IgD-negative memory B cell (primary cell): ENCODE data around the gene HMCN2. TPM values are rescaled to one million over a fixed set of nuclear protein-coding genes. Genes with fewer than 3 reads are reported as not detected.

Experiments
- H3K27ac Mint-ChIP-seq, 3 donors: one replicate each; pipeline ENCODE4 v1.8.0; 2020 to 2022; ENCODE audit warnings: mild to moderate bottlenecking in 3 of 3, mixed read lengths in 3 of 3, moderate library complexity in 1 of 3
- H3K27me3 Mint-ChIP-seq: one replicate; pipeline ENCODE4 v1.8.0; 2021; ENCODE audit warnings: mixed read lengths
- H3K36me3 Mint-ChIP-seq: one replicate; pipeline ENCODE4 v1.8.0; 2020; ENCODE audit warnings: mild to moderate bottlenecking, mixed read lengths
- H3K4me1 Mint-ChIP-seq, 3 donors: one replicate each; pipeline ENCODE4 v1.8.0; 2020 to 2022; ENCODE audit warnings: mixed read lengths in 3 of 3, mild to moderate bottlenecking in 1 of 3
- H3K4me3 Mint-ChIP-seq, 4 donors: one replicate each; pipeline ENCODE4 v1.8.0; 2020 to 2022; ENCODE audit warnings: mild to moderate bottlenecking in 4 of 4, mixed read lengths in 4 of 4, moderate library complexity in 3 of 4
- H3K9me3 Mint-ChIP-seq, 3 donors: one replicate each; pipeline ENCODE4 v1.8.0; 2020 to 2021; ENCODE audit warnings: mixed read lengths in 3 of 3, mild to moderate bottlenecking in 1 of 3
- polyA plus RNA-seq: library from polyadenylated mRNA; unstranded; fragments of 300-500 nt; fragmentation: Illumina TruSeq; gene quantifications from one replicate; pipeline ENCODE4 v1.2.3, GENCODE V29; 2021

The HMCN2 gene
- polyA plus RNA-seq, 1 donor from 2014 or later, result not detected

GRCh38 chr9:130351343-130351742 lies 85.8 kb downstream of the HMCN2 start:
- H3K27me3 Mint-ChIP-seq, result no peaks in the 10 kb centered on the region
- H3K4me3 Mint-ChIP-seq, result no peak overlapping the region
- peaks cover 7 to 18% (median 9%) of the 10 kb centered on the region in 3 donors for H3K4me1 Mint-ChIP-seq
- no peak overlapping the region for H3K27ac Mint-ChIP-seq
- peaks cover 2% of the 10 kb centered on the region for H3K36me3 Mint-ChIP-seq
- H3K9me3 Mint-ChIP-seq, result no peaks in the 10 kb centered on the region

- Mint-ChIP-seq H3K9me3 (no peaks in the 10 kb centered on the region), H3K36me3 (peaks cover 2% of the 10 kb centered on the region), H3K27ac (peak overlapping the region; percentile 12 to 91 (median 87)), H3K27me3 (no peaks in the 10 kb centered on the region), H3K4me1 (peaks cover 7 to 18% (median 10%) of the 10 kb centered on the region in 3 donors), H3K4me3 (peak overlapping the region in 3 of 4 donors; percentile 7 to 88 (median 88))
Observed at GRCh38 chr9:130352081-130352480, 86.5 kb downstream of the HMCN2 start.

- no peaks in the 10 kb centered on the region for H3K27me3 Mint-ChIP-seq
- H3K36me3 Mint-ChIP-seq, result peaks cover 2% of the 10 kb centered on the region
- H3K4me3 Mint-ChIP-seq, result peak overlapping the region in 2 of 4 donors; percentile 7 to 88
- no peaks in the 10 kb centered on the region for H3K9me3 Mint-ChIP-seq
- H3K27ac Mint-ChIP-seq, result peak overlapping the region; percentile 12 to 87 (median 31)
- H3K4me1 Mint-ChIP-seq, result peaks cover 7 to 18% (median 10%) of the 10 kb centered on the region in 3 donors
Observed at GRCh38 chr9:130352586-130353285, 87.2 kb downstream of the HMCN2 start.

GRCh38 chr9:130354378-130354777 lies 88.8 kb downstream of the HMCN2 start:
- Mint-ChIP-seq H3K9me3 (no peaks in the 10 kb centered on the region), H3K4me1 (peaks cover 12 to 28% (median 16%) of the 10 kb centered on the region in 3 donors), H3K27ac (no peak overlapping the region), H3K27me3 (no peaks in the 10 kb centered on the region), H3K4me3 (no peak overlapping the region), H3K36me3 (peaks cover 2% of the 10 kb centered on the region)

- peaks cover 12 to 28% (median 17%) of the 10 kb centered on the region in 3 donors for H3K4me1 Mint-ChIP-seq
- no peaks in the 10 kb centered on the region for H3K27me3 Mint-ChIP-seq
- H3K27ac Mint-ChIP-seq, result no peak overlapping the region
- no peak overlapping the region for H3K4me3 Mint-ChIP-seq
- peaks cover 2% of the 10 kb centered on the region for H3K36me3 Mint-ChIP-seq
- H3K9me3 Mint-ChIP-seq, result no peaks in the 10 kb centered on the region
Observed at GRCh38 chr9:130354806-130355205, 89.2 kb downstream of the HMCN2 start.

- Mint-ChIP-seq H3K4me3 (no peak overlapping the region), H3K27me3 (no peaks in the 10 kb centered on the region), H3K4me1 (peaks cover 12 to 28% (median 17%) of the 10 kb centered on the region in 3 donors), H3K36me3 (peaks cover 2% of the 10 kb centered on the region), H3K9me3 (no peaks in the 10 kb centered on the region), H3K27ac (no peak overlapping the region)
Observed at GRCh38 chr9:130356033-130356432, 90.5 kb downstream of the HMCN2 start.

- Mint-ChIP-seq H3K36me3 (peaks cover 2% of the 10 kb centered on the region), H3K27ac (no peak overlapping the region), H3K9me3 (no peaks in the 10 kb centered on the region), H3K4me1 (peaks cover 8 to 24% (median 14%) of the 10 kb centered on the region in 3 donors), H3K4me3 (peak overlapping the region in 1 of 4 donors; percentile 12), H3K27me3 (no peaks in the 10 kb centered on the region)
Observed at GRCh38 chr9:130356877-130357584, 91.5 kb downstream of the HMCN2 start.

GRCh38 chr9:130358928-130359327 lies 93.4 kb downstream of the HMCN2 start:
- Mint-ChIP-seq H3K9me3 (peaks cover 0 to 2% (median 0%) of the 10 kb centered on the region in 3 donors), H3K27ac (peak overlapping the region in 1 of 3 donors; percentile 62), H3K27me3 (no peaks in the 10 kb centered on the region), H3K36me3 (no peaks in the 10 kb centered on the region), H3K4me3 (peak overlapping the region in 2 of 4 donors; percentile 67 to 73), H3K4me1 (peaks cover 4 to 12% (median 9%) of the 10 kb centered on the region in 3 donors)

GRCh38 chr9:130359819-130360218 lies 94.3 kb downstream of the HMCN2 start:
- Mint-ChIP-seq H3K27me3 (no peaks in the 10 kb centered on the region), H3K27ac (no peak overlapping the region), H3K9me3 (peaks cover 0 to 2% (median 0%) of the 10 kb centered on the region in 3 donors), H3K4me1 (peaks cover 4 to 9% (median 9%) of the 10 kb centered on the region in 3 donors), H3K36me3 (no peaks in the 10 kb centered on the region), H3K4me3 (peak overlapping the region in 1 of 4 donors; percentile 71)

GRCh38 chr9:130360672-130361071 lies 95.1 kb downstream of the HMCN2 start:
- Mint-ChIP-seq H3K27ac (peak overlapping the region in 1 of 3 donors; percentile 86), H3K4me1 (peaks cover 4 to 9% (median 9%) of the 10 kb centered on the region in 3 donors), H3K4me3 (no peak overlapping the region), H3K36me3 (no peaks in the 10 kb centered on the region), H3K9me3 (peaks cover 0 to 2% (median 0%) of the 10 kb centered on the region in 3 donors), H3K27me3 (no peaks in the 10 kb centered on the region)

GRCh38 chr9:130361873-130362362 lies 96.4 kb downstream of the HMCN2 start:
- no peak overlapping the region for H3K27ac Mint-ChIP-seq
- no peaks in the 10 kb centered on the region for H3K36me3 Mint-ChIP-seq
- H3K4me1 Mint-ChIP-seq, result peaks cover 4 to 11% (median 9%) of the 10 kb centered on the region in 3 donors
- H3K9me3 Mint-ChIP-seq, result peaks cover 0 to 2% (median 0%) of the 10 kb centered on the region in 3 donors
- H3K4me3 Mint-ChIP-seq, result no peak overlapping the region
- no peaks in the 10 kb centered on the region for H3K27me3 Mint-ChIP-seq

GRCh38 chr9:130362691-130363090 lies 97.1 kb downstream of the HMCN2 start:
- H3K4me1 Mint-ChIP-seq, result peaks cover 4 to 11% (median 9%) of the 10 kb centered on the region in 3 donors
- no peak overlapping the region for H3K4me3 Mint-ChIP-seq
- no peaks in the 10 kb centered on the region for H3K27me3 Mint-ChIP-seq
- H3K36me3 Mint-ChIP-seq, result no peaks in the 10 kb centered on the region
- no peak overlapping the region for H3K27ac Mint-ChIP-seq
- H3K9me3 Mint-ChIP-seq, result peaks cover 0 to 4% (median 0%) of the 10 kb centered on the region in 3 donors

GRCh38 chr9:130363755-130364404 lies 98.3 kb downstream of the HMCN2 start:
- Mint-ChIP-seq H3K4me1 (peaks cover 0 to 8% (median 5%) of the 10 kb centered on the region in 3 donors), H3K4me3 (no peak overlapping the region), H3K9me3 (peaks cover 0 to 4% (median 0%) of the 10 kb centered on the region in 3 donors), H3K36me3 (no peaks in the 10 kb centered on the region), H3K27ac (peak overlapping the region in 1 of 3 donors; percentile 32), H3K27me3 (no peaks in the 10 kb centered on the region)

- Mint-ChIP-seq H3K4me3 (no peak overlapping the region), H3K36me3 (no peaks in the 10 kb centered on the region), H3K9me3 (peaks cover 0 to 4% (median 0%) of the 10 kb centered on the region in 3 donors), H3K27me3 (no peaks in the 10 kb centered on the region), H3K27ac (peak overlapping the region in 1 of 3 donors; percentile 32), H3K4me1 (peaks cover 0 to 8% (median 4%) of the 10 kb centered on the region in 3 donors)
Observed at GRCh38 chr9:130364619-130365322, 99.2 kb downstream of the HMCN2 start.
